Body of pancreas (tissue), 4 donors: Measurements from ENCODE around the gene BMP4. TPM values are rescaled to one million over a fixed set of nuclear protein-coding genes. Genes with fewer than 3 reads are reported as not detected.

Experiments
- ATAC-seq: fragments of 150-250 bp; one replicate; pipeline ENCODE4 v1.9.1; 2016
- DNase-seq, 4 donors: peaks; one replicate each; pipeline ENCODE4 v3.0.0-alpha.2; 2019
- H3K27ac ChIP-seq, 4 donors: fragments of 200-600 bp; sonication (generic); 1 replicate in 3 of 4; 2 replicates in 1 of 4; pipeline versions ENCODE4 v1.5.1 to v1.6.1; 2016 to 2019; ENCODE audit warnings: mild to moderate bottlenecking in 1 of 4, mixed read lengths in 1 of 4, moderate library complexity in 1 of 4
- H3K27me3 ChIP-seq, 2 donors: fragments of 200-600 bp; sonication (generic); one replicate each; pipeline ENCODE4 v1.6.0; 2016; ENCODE audit warnings: mild to moderate bottlenecking in 1 of 2
- H3K36me3 ChIP-seq, 2 donors: fragments of 200-600 bp; sonication (generic); replicated peaks in 1 of 2; 2 replicates each; pipeline ENCODE4 v1.5.1; 2016; ENCODE audit warnings: low read depth in 2 of 2; ENCODE audit not compliant: insufficient read depth in 1 of 2
- H3K4me1 ChIP-seq: fragments of 200-600 bp; sonication (generic); one replicate; pipeline ENCODE4 v1.6.0; 2016
- H3K4me3 ChIP-seq, 2 donors: fragments of 200-600 bp; sonication (generic); 1 replicate in 1 of 2; 2 replicates in 1 of 2; pipeline ENCODE4 v1.5.1; 2016 to 2019
- H3K9me3 ChIP-seq, 3 donors: fragments of 200-600 bp; sonication (generic); 1 replicate in 2 of 3; 2 replicates in 1 of 3; pipeline ENCODE4 v1.5.1; 2016
- CTCF ChIP-seq, 7 experiments: fragments of 450-650 bp in 4 of 7; fragments of 200-600 bp in 3 of 7; sonication (generic) in 3 of 7; IDR thresholded peaks; one replicate each; pipeline ENCODE4 v1.5.1; 2016 to 2019; ENCODE audit warnings: antibody characterized with exemption in 7 of 7
- POLR2A ChIP-seq, 3 donors: fragments of 450-650 bp; IDR thresholded peaks; one replicate each; pipeline ENCODE4 v1.6.1; 2016; ENCODE audit warnings: antibody characterized with exemption in 3 of 3, mild to moderate bottlenecking in 2 of 3
- WGBS, 2 donors: methylation state at CpG; one replicate each; pipeline ENCODE4 v1.1.5; 2017; 5-methylcytosine and 5-hydroxymethylcytosine counted together
- intact Hi-C: fragments of 100-400 bp; cut with DNase I; formaldehyde crosslinking; loops from one replicate; pipeline ENCODE4 v1.15.1; 2023
- total RNA-seq, 2 donors: library from RNA; depleted of rRNA; stranded (reverse); fragments of >200 nt; gene quantifications; one replicate each; pipeline ENCODE4 v1.1.0, GENCODE V29; 2016

The BMP4 gene
- total RNA-seq, 2 donors from 2014 or later: 5.9 to 8.3 TPM

- Histone ChIP-seq H3K36me3 (no peaks in the 10 kb centered on the region), H3K4me1 (no peaks in the 10 kb centered on the region), H3K27me3 (no peaks in the 10 kb centered on the region), H3K27ac (no peak overlapping the region), H3K9me3 (no peaks in the 10 kb centered on the region), H3K4me3 (no peak overlapping the region)
- ATAC-seq (no peak), DNase-seq (no peak)
- 38 to 53% methylated on average over 3 of the region's 3 CpGs for WGBS, 2 donors
- intact Hi-C loops: no loop called here
- TF ChIP-seq POLR2A (IDR thresholded peaks at IDR 0.05) (no peak), CTCF (IDR thresholded peaks at IDR 0.05) (no peak)
Measured at GRCh38 chr14:53978194-53978593, 21.6 kb upstream of the BMP4 start.

GRCh38 chr14:53975444-53975843 is 18.8 kb upstream of the BMP4 start:
- Histone ChIP-seq H3K9me3 (no peaks in the 10 kb centered on the region), H3K36me3 (no peaks in the 10 kb centered on the region), H3K4me1 (no peaks in the 10 kb centered on the region), H3K27me3 (no peaks in the 10 kb centered on the region), H3K4me3 (no peak overlapping the region), H3K27ac (no peak overlapping the region)
- DNase-seq (no peak), ATAC-seq (no peak)
- 57 to 73% methylated on average over 5 of the region's 5 CpGs for WGBS, 2 donors
- no peak for TF ChIP-seq CTCF (IDR thresholded peaks at IDR 0.05)
- TF ChIP-seq POLR2A (IDR thresholded peaks at IDR 0.05): no peak
- intact Hi-C loops: no loop called here

GRCh38 chr14:53971521-53971920 is 14.9 kb upstream of the BMP4 start:
- Histone ChIP-seq H3K9me3 (no peaks in the 10 kb centered on the region), H3K4me1 (no peaks in the 10 kb centered on the region), H3K36me3 (no peaks in the 10 kb centered on the region), H3K4me3 (no peak overlapping the region), H3K27ac (no peak overlapping the region), H3K27me3 (no peaks in the 10 kb centered on the region)
- WGBS, 2 donors: 47 to 50% methylated on average over 4 of the region's 4 CpGs
- TF ChIP-seq CTCF (IDR thresholded peaks at IDR 0.05) (no peak), POLR2A (IDR thresholded peaks at IDR 0.05) (no peak)
- intact Hi-C loops: no loop called here
- no peak for ATAC-seq
- no peak for DNase-seq

GRCh38 chr14:53969326-53969725 is 12.7 kb upstream of the BMP4 start:
- H3K4me3 ChIP-seq: no peak overlapping the region
- H3K4me1 ChIP-seq: no peaks in the 10 kb centered on the region
- H3K9me3 ChIP-seq: no peaks in the 10 kb centered on the region
- H3K36me3 ChIP-seq: no peaks in the 10 kb centered on the region
- no peaks in the 10 kb centered on the region for H3K27me3 ChIP-seq
- ATAC-seq: no peak
- DNase-seq: no peak
- TF ChIP-seq CTCF (IDR thresholded peaks at IDR 0.05) (no peak), POLR2A (IDR thresholded peaks at IDR 0.05) (no peak)
- intact Hi-C loops: no loop called here
- H3K27ac ChIP-seq: no peak overlapping the region

GRCh38 chr14:53968726-53969125 is 12.1 kb upstream of the BMP4 start:
- Histone ChIP-seq H3K9me3 (no peaks in the 10 kb centered on the region), H3K27ac (no peak overlapping the region), H3K27me3 (no peaks in the 10 kb centered on the region), H3K4me3 (no peak overlapping the region), H3K4me1 (peaks cover 1% of the 10 kb centered on the region), H3K36me3 (no peaks in the 10 kb centered on the region)
- DNase-seq (no peak), ATAC-seq (no peak)
- no peak for TF ChIP-seq CTCF (IDR thresholded peaks at IDR 0.05)
- TF ChIP-seq POLR2A (IDR thresholded peaks at IDR 0.05): no peak
- WGBS, 2 donors: 86 to 89% methylated on average over 3 of the region's 3 CpGs
- intact Hi-C loops: no loop called here
